Activated naive CD8-positive, alpha-beta T cell (primary cell): ENCODE results near the gene HTT-AS.

Experiments used
- H3K27ac Mint-ChIP-seq: one replicate; pipeline ENCODE4 v1.8.0; 2021; ENCODE audit warnings: mixed read lengths
- H3K27me3 Mint-ChIP-seq: one replicate; pipeline ENCODE4 v1.8.0; 2021; ENCODE audit warnings: mixed read lengths
- H3K36me3 Mint-ChIP-seq: one replicate; pipeline ENCODE4 v1.8.0; 2021; ENCODE audit warnings: mixed read lengths
- H3K4me1 Mint-ChIP-seq: one replicate; pipeline ENCODE4 v1.8.0; 2021; ENCODE audit warnings: low read depth, mixed read lengths
- H3K4me3 Mint-ChIP-seq: one replicate; pipeline ENCODE4 v1.8.0; 2021; ENCODE audit warnings: mild to moderate bottlenecking, mixed read lengths
- H3K9me3 Mint-ChIP-seq: one replicate; pipeline ENCODE4 v1.8.0; 2021; ENCODE audit warnings: low read depth, mixed read lengths

HTT-AS gene

DNA sequence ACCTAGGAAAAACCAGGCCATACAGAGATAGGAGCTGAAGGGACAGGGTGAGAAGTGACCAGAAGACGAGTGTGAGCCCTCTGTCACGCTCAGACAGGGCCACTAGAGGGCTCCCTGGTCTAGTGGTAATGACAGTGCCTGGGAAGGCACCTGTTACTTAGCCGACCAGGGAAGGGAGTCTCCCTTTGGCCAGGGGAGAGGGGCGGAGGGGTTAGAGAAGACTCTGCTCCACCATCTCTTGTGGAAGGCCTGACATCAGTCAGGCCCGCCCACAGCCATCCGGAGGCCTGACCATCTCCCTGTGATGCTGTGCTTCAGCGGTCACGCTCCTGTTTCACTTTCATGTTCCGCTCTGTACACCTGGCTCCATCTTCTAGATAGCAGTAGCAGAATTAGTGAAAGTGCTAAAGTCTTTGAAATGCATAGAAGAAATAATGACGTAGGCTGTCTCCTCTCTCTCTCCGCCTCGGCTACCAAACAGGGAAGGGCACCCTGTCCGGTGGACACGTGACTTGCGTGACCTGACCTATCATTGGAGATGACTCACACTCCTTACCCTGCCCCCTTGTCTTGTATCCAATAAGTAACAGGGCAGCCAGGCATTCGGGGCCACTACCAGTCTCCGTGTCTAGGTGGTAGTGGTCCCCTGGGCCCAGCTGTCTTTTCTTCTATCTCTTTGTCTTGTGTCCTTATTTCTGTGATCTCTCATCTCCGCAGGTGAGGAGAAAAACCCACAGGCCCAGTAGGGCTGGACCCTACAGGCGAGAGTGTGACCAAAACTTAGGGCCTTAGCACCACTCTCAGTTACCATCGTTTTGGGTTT, 26.7 kb downstream of the HTT-AS start:
- peaks cover 31% of the 10 kb centered on the region for H3K4me1 Mint-ChIP-seq
- peak overlapping the region; percentile 70 for H3K4me3 Mint-ChIP-seq
- H3K36me3 Mint-ChIP-seq, result peaks cover 4% of the 10 kb centered on the region

DNA sequence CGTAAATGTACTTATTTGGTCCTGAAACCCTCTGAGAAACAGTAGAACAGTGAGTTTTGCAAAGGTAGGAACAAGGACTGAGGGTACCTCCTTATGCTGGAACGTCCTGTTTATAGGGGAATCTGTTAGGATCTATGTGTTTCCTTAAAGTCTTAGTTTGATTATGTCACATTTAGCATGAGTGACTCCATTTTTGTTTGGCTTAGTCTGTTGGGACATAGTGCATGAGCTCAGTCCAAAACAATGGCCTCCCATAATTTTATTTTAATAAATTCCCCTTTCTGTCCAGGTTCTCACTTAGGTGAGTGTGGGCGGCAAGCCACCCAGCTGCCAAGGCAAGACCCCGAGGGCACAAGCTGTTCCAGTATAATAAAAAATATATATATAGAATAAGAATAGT, 27.7 kb downstream of the HTT-AS start:
- Mint-ChIP-seq H3K4me3 (no peak overlapping the region), H3K4me1 (peaks cover 38% of the 10 kb centered on the region), H3K9me3 (peaks cover 5% of the 10 kb centered on the region), H3K27ac (no peak overlapping the region), H3K27me3 (no peaks in the 10 kb centered on the region), H3K36me3 (peaks cover 2% of the 10 kb centered on the region)

More for the DNA sequence above, 26.7 kb downstream of the HTT-AS start:
- Mint-ChIP-seq H3K27me3 (no peaks in the 10 kb centered on the region), H3K9me3 (peaks cover 5% of the 10 kb centered on the region), H3K27ac (peak overlapping the region; percentile 48)

DNA sequence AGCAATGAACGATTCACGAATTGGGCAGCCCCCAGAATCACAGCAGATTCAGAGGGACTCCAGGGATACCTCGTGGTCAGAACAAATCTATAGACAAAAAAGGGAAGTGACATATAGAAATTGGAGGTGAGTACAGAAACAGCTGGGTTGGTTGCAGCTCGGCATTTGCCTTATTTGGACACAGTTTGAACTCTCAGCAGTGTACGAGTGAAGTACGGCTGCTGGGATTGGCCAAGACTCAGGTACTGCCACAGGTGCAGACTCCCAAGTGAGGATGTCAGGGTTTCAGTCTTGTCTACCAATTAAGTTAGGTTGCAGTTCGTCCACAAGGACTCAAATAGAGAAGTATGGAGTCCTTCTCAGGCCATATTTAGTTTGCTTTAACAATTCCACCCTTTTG, 28.2 kb downstream of the HTT-AS start:
- no peak overlapping the region for H3K4me3 Mint-ChIP-seq
- peaks cover 5% of the 10 kb centered on the region for H3K9me3 Mint-ChIP-seq
- H3K27me3 Mint-ChIP-seq, result no peaks in the 10 kb centered on the region
- peaks cover 2% of the 10 kb centered on the region for H3K36me3 Mint-ChIP-seq
- H3K4me1 Mint-ChIP-seq, result peaks cover 40% of the 10 kb centered on the region
- H3K27ac Mint-ChIP-seq, result no peak overlapping the region

DNA sequence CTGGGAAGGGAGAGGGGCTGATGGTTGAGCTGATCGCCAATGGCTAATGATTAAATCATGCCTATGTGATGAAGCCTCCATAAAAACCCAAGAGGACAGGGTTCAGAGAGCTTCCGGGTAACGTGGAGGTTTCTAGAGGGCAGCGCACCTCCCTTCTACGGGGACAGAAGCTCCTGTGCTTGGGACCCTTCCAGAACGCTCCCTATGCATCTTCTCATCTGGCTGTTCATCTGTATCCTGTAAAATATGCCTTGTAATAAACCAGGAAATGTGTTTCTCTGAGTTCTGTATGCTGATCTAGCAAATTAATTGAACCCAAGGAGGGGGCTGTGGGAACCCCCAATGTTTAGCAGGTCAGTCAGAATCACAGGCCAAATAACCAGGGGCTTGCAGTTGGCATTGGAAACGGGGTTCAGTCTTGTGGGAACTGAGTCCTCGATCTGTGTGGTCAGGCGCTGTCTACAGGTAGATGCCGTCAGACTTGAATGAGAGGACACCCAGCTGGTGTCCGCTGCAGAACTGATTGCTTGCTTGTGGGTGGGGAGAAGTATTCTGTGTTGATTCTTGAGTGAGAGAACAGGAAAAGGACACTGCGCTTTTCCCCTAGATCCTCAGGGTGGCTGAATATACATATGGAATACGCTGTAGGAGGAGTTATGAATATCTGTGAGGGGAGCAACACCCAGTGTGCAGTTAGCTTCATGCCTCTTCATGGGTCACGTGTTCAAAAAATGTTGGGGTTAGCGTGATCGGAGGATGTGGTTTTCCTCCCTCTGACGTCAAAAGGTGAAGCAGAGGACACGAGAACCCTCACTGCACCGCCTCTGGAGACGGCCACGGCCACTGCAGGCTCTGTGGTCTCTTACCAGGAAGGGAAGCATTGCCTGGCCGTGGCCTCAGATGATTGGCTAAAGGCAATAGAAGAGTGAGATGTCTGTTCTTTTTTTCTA, 29.2 kb downstream of the HTT-AS start:
- Mint-ChIP-seq H3K36me3 (peaks cover 2% of the 10 kb centered on the region), H3K4me3 (peak overlapping the region; percentile 17), H3K4me1 (peaks cover 44% of the 10 kb centered on the region), H3K9me3 (peaks cover 5% of the 10 kb centered on the region), H3K27me3 (no peaks in the 10 kb centered on the region), H3K27ac (peak overlapping the region; percentile 66)

DNA sequence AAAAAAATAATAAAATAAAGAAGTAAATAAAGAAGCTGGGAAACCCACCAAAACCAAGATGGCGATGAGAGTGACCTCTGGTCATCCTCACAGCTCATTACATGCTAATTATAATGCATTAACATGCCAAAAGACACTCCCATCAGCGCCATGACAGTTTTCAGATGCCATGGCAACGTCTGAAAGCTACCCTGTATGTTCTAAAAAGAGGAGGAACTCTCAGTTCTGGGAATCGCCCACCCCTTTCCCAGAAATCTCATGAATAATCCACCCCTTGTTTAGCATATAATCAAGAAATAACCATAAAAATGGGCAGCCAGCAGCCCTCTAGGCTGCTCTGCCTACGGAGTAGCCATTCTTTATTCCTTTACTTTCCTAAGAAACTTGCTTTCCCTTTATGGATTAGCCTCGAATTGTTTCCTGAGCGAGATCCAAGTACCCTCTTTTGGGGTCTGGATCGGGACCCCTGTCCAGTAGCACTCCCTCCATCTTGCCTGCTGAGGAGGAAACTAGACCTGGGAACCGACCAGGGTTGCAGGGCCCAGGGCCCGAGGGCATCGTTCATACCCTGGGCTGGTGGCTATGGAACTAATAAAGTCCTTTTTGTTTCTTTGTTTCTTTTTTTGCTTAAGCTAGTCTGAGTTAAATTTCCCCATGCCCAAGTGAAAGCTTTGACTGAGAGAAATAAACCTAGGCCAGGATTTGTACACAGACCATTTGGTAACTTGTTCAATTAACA, 30.9 kb downstream of the HTT-AS start:
- Mint-ChIP-seq H3K4me3 (no peak overlapping the region), H3K27ac (no peak overlapping the region), H3K36me3 (peaks cover 2% of the 10 kb centered on the region), H3K4me1 (peaks cover 44% of the 10 kb centered on the region), H3K9me3 (peaks cover 5% of the 10 kb centered on the region), H3K27me3 (no peaks in the 10 kb centered on the region)

DNA sequence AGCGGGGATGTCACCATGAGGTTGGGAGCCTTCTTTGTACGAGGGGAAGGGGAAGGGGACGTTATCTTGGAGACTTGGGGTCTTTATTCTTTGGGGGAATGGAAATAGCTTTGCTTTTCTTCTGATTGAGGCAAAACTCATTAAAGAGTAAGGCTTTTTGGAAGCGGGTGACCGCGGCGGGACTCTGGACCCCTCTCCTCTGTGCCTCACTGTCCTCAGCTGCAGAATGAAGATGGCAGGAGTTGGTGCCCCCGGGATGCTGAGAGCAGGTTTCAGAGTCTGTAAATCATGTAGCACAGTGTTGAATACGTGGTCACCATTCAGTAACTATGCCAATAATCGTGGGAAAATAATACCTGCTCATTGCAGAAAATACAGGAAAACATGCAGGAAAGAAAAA, 32.1 kb downstream of the HTT-AS start:
- Mint-ChIP-seq H3K4me3 (peak overlapping the region; percentile 85), H3K4me1 (peaks cover 43% of the 10 kb centered on the region), H3K27ac (peak overlapping the region; percentile 66), H3K9me3 (peaks cover 5% of the 10 kb centered on the region), H3K27me3 (peaks cover 2% of the 10 kb centered on the region), H3K36me3 (peaks cover 2% of the 10 kb centered on the region)

DNA sequence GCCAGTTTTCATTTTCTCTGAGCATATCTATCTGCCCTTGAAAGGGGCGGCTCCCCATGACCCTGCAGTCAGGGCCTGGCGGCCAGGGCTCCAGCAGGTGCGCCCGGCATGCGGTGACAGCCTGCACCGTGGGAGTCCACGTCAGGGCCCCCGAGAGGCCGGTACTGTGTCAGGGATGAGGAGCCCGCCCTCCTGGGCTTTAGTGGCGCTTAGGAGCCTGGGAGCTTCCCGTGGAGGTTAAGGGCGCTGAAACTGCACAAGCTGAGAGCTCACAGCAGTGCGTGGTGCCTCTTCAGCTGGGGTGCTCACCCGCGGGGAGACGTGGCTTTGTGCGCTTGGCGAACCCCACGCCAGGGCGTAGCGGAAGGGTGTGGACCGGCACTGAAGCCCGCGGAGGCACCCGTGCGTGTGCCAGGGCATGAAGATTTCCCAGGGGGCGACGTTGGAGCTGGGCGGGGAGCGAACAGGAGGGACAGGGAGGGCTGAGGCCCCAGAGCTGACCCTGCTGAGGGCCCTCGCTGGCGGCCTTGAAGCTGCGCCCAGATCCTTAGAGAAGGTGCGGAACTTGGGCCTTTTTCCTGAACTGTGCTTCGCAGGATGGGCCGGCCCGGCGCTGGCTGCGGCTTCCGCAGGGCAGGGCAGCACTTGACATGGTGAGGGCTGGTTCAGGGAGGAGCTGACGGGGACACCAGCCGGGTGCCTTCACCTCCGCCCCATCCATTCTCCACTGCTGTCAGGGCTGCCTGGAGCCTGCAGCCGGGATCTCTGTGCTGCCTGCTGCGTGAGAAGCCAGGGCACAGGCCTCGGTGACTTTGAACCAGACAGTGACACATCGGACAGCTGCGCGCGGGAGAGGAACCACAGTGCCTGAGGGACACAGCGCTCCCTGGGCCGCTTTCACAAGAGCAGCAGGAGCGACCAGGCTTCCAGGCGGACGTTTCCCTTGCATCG, 32.9 kb downstream of the HTT-AS start:
- Mint-ChIP-seq H3K36me3 (peaks cover 2% of the 10 kb centered on the region), H3K4me1 (peaks cover 46% of the 10 kb centered on the region), H3K4me3 (peak overlapping the region; percentile 85), H3K27ac (peak overlapping the region; percentile 66), H3K27me3 (peaks cover 2% of the 10 kb centered on the region), H3K9me3 (peaks cover 5% of the 10 kb centered on the region)

DNA sequence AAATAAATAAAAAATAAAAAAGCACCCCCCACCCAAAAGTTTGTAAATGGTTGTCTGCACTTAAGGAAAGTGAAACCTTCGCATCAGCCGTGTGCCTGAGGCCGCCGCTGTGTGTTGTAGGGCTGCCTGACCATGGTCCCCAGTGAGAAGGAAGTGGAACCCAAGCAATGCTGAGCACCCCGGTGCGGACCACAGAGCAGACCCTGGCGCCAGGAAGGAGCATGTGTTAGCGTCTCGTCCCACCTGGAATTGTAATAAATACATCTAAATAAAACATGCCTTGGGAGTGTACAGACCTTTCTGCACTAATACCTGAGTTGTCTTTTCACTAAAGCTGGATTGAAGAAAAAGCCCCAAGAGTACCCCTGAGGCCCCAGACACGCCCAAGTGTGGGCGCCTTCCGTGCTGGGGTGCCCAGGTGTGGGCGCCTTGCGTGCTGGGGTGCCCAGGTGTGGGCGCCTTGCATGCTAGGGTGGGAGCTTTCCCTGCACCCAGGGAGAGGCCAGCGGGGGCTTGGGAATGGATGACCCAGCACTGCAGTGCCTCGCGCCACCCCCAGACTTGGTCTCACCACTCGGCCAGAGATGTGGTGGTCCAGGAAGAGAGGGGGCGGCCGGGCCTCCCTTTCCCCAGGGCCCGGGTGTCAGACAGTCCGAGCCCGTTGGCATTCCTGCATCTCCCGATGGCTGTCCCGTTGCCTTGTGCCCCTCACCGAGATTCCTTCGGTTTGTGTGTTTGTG, 33.7 kb downstream of the HTT-AS start:
- Mint-ChIP-seq H3K9me3 (peaks cover 3% of the 10 kb centered on the region), H3K4me1 (peaks cover 42% of the 10 kb centered on the region), H3K27me3 (peaks cover 2% of the 10 kb centered on the region), H3K27ac (no peak overlapping the region), H3K36me3 (peaks cover 2% of the 10 kb centered on the region), H3K4me3 (peak overlapping the region; percentile 85)

DNA sequence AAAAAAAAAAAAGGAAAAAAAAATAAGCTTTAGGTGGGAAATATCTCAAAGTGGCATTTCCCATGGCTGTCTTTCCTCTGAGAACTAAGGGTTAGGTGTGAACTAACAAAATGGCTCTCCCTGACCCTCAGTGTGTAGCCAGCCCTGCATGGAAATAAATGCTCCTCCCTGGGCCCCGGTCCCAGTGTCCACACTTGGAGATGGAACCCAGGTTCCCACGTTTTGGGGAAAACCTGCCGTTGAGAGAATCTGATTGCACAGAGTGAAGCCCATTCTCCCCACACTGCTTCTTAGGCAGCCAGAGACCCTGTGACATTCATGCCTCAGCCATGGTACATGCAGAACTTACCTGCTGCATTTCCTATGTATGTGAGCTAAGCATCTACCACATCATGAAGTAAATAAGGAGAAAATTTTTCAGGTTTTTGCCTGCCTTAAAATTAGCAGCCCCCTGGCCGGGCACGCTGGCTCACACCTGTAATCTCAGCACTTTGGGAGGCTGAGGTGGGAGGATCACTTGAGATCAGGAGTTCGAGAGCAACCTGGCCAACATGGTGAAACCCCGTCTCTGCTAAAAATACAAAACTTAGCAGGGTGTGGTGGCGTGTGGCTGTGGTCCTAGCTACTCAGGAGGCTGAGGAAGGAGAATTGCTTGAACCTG, 34.5 kb downstream of the HTT-AS start:
- Mint-ChIP-seq H3K4me3 (no peak overlapping the region), H3K27ac (no peak overlapping the region), H3K4me1 (peaks cover 34% of the 10 kb centered on the region), H3K27me3 (peaks cover 2% of the 10 kb centered on the region), H3K9me3 (no peaks in the 10 kb centered on the region), H3K36me3 (no peaks in the 10 kb centered on the region)

DNA sequence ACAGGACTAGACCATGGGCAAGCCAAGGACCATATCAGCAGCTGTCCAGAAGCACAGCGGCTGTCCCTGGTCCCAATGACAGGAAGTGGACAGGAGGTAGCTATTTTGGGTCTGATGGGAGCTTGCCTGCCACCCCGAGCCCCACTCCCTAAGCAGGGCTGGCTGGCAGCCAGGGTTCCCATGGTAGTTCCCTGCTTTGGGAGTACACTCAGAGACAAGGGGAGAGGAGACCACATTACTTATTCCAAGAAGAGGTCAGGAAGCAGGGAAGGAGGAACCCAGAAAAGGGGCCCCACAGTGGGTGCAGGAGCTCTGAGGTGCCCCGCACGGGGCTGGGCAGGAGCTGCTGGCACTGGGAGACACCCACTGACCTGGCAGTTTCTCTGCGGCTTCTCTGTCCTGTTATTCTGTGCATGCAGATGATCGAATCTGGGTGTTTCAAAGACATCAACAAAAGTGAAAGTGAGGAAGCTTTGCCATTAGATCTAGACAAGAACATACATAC, 36.3 kb downstream of the HTT-AS start:
- Mint-ChIP-seq H3K4me3 (peak overlapping the region; percentile 58), H3K4me1 (peaks cover 28% of the 10 kb centered on the region), H3K9me3 (no peaks in the 10 kb centered on the region), H3K27ac (peak overlapping the region; percentile 2), H3K36me3 (no peaks in the 10 kb centered on the region), H3K27me3 (peaks cover 2% of the 10 kb centered on the region)

DNA sequence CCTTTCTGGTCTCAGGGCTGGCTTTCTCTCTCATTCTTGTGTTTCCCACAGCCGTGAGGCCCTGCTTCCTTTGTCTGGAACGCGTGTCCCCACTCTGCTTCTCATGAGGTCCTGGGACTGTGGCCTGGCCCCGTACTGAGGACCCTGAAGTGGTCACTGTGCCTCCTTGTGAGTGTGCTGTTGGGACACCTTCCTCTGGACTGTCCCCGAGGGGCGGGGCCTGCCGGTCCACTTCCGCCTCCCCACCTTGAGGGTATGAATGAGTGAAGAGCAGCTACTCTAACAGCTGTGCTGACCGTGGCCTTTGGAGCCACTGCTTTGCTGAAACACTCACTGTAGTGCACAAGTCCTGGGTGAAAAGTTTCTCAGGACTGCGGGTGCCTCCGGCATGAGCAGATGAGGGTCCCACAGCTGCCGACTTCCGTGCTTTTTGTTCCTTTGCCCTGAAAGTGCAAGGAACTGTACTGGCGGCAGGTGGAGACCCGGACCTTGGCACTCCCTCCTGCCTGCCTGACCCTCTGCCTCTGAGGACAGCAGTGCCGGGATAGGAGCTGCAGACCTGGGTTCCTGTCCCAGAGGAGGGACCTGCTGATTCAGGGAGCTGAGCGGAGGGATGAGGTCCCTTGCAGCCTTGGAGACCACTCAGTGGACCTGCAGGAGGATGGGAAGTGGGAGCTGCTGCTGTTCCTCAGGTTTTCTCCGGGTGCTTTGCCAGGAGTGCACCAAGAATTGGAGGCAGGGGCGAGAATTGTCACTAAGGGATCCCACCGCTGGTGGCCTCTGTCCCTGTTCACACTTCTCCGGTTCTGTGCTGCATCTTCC, 38.0 kb downstream of the HTT-AS start:
- H3K9me3 Mint-ChIP-seq, result no peaks in the 10 kb centered on the region
- peaks cover 2% of the 10 kb centered on the region for H3K27me3 Mint-ChIP-seq
- no peak overlapping the region for H3K4me3 Mint-ChIP-seq
- no peak overlapping the region for H3K27ac Mint-ChIP-seq
- peaks cover 20% of the 10 kb centered on the region for H3K4me1 Mint-ChIP-seq
- H3K36me3 Mint-ChIP-seq, result no peaks in the 10 kb centered on the region

DNA sequence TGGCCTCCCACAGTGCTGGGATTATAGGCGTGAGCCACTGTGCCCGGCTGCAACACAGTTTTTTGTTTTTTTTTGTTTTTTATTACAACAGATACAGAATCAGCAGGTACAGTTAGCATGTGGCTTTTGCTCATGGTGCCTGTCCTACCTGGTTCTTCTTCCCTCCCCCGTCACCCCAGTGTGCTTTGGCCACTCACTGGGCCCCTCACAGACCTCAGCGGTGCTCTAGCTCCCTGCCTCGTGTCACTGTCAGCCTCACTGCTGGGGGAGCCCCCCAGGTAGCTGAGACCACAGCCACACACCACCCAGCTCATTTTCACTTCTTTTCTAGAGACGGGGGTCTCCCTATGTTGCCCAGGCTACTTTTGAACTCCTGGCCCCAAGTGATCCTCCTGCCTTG, 38.7 kb downstream of the HTT-AS start:
- H3K27me3 Mint-ChIP-seq, result peaks cover 2% of the 10 kb centered on the region
- peaks cover 17% of the 10 kb centered on the region for H3K4me1 Mint-ChIP-seq
- H3K9me3 Mint-ChIP-seq, result no peaks in the 10 kb centered on the region
- no peak overlapping the region for H3K4me3 Mint-ChIP-seq
- no peak overlapping the region for H3K27ac Mint-ChIP-seq
- H3K36me3 Mint-ChIP-seq, result no peaks in the 10 kb centered on the region
